Left renal pelvis (tissue), 4 donors: ENCODE measurements around the gene ZNF521. TPM values are rescaled to one million over a fixed set of nuclear protein-coding genes. Genes with fewer than 3 reads are reported as not detected.

Source experiments
- DNase-seq, 4 donors: peaks; one replicate each; pipeline ENCODE4 v3.0.0-alpha.2; 2013; ENCODE audit warnings: low read depth in 4 of 4, low spot score in 3 of 4
- polyA plus RNA-seq, 4 donors: library from polyadenylated mRNA; unstranded; fragments of 120-200 nt; gene quantifications; one replicate each; pipeline ENCODE4 v1.2.1, GENCODE V29; 2013; ENCODE audit not compliant: insufficient read length in 4 of 4

The ZNF521 gene
- polyA plus RNA-seq, 4 donors = 36.7 to 53.9 (median 44.9) TPM

DNA sequence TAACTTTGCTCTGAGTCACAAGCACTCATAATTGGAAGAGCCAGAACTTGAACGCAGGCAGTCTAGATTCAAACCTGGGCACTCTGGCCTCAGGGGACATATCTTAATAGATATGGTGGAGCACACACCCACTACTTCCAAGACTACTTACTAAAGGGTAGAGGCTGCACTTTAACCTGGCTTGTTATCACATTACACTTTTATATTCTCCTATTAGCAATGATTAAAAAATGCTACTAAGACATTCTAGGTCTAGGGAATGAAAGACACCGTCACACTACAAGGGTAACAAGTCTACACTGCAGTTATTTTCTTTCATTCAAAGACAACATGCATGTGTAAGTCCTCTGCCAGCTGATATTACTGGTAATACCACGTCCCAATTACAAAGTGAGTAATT lies 258.8 kb downstream of the ZNF521 start:
- DNase-seq = no peak

DNA sequence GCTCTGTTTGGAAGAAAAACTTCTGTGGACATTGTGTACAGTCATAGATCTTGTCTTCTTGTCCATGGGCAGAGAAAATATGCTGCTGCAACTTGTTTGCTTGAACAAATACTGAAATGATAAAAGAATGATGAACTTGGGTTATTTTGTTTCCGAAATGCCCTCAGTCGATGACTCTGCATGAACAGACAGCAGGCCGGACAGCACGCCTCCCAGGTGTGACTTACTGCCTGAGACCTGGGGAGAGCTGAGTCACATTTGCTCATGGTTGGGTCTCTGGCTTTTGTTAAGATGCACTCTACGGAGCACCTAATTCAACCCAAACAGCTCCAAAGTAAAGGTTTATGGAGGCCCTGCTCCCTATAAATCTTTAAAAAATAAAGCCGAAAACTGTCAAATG lies 262.5 kb downstream of the ZNF521 start:
- DNase-seq = no peak

DNA sequence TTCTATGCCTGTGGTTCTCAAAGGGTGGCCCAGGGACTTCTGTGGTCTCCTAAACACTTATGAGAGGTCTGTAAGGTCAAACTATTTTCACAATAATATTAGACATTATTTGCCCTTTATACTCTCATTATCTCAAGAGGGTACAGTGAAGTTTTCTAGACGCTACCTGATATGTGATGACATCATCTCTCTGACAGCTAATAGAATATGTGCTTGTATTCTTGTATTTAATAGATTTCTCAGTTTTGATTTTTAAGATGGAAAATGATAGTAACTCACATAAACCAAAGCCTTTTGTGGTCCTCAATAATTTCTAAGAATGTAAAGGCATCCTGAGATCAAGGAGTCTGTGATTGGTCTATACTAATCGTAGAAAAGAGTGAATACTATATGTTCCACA lies 265.1 kb downstream of the ZNF521 start:
- DNase-seq = no peak

DNA sequence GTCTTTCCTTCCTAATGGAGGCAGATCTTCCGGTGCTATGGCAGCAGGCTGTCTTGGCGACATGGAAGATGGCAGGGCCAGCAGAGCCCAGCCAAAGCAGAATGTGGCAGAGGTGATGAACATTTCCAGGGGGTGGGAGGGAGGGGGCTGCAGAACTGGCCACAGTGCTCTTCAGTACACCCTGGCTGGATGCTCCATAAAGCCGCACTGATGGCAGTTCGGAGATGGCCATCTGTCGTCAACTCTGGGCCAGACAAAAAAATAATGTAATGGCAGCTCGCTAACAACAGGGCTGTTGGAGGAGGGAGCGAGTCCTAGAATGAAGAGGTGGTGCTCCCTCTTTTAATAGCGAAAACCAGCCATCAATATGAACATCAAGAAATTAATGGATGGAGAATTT lies 271.0 kb downstream of the ZNF521 start:
- DNase-seq = no peak

DNA sequence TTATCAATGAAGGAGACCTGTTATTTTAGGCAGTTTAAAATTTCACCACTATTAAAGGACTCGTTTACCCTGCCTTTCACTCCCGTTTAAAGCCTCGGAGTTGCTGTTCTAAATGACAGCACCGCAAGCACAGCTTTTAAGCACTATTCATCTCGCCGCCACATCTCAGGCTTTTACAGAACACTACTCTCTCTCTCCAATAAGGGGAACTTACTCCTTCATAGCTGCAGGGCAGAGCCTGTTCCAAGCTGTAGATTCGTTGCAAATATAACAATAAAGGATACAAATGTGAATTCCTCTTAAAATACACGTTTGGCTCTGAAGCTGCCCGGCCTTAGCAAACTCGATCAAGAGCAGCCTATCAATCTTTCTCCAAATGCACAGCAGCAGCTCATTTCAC lies 271.8 kb downstream of the ZNF521 start:
- DNase-seq = no peak

DNA sequence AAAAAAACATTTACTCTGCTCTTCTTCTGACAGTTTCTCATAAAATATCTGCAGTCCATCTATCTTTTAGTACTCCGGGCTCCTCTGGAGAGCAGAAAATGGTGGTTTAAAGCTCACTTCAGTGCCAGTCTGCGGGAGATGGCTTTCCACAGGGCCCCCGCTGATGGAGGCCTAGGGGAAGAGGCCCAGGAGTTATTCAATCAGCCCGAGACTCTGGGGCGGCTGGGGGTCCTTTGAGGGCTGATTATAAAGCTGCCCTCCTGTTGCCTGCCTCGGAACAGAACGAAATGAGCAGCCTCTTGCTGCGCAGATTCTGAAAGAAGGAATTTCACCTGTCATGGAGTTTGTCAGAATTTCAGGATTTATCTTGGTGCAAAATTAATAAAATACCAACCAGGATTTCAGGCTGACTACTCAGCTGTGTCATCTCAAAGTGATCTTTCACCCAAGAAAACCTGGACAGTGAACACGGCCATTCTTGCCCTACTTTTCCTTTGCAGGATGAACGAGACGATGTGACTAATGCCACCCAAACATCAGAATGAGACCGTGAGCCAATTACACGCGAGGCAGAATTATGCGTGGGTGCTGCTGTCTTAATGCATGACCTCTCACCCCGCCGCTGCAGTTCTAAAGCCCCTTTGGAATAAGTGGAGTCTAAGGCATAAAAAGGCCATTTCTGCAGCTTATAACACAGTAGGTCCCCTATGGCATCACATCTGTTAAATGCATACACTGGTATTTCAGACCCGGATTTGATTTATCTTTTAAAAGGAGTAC lies 273.8 kb downstream of the ZNF521 start:
- DNase-seq = no peak

DNA sequence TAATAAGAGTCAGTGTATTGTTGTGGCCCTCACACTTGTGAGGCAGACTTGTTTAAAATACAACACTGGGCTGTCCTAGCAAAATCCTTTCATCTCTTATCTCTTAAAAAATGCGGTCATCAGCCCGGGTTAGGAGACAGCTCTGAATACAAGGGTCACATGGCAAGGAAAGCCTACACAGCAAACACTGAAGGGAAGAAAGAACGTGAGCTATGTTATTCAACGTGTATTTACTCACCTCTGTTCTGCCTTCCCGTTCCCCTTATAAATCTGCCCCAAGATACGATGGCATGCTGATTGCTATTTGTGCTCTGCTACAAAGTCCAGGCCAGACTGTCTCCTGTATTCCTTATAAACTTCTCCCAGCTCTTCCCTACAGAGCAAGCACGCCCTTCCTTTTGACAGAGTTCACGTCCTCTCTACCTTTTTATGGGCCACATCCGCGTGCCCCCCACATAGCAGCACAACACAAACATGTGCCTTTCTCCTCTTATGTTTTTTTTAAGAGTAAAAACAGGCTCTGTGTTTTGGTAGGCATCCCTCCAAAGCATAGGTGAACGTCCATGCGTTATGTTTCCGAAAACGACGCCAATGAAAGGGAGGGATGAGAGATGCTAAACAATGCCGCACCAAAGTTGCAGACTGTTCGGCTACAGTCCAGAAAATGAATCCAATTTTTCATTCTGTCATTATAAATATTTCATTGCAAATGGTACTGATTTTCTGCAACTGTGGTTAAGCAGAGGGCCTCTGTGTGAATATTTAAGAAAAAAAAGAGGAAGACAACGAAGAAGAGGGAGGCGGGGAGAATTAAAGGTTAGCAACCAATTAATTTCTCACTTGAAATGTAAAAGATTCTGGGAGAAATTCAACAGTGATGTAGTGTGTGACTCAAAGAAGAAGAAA lies 274.7 kb downstream of the ZNF521 start:
- DNase-seq = peak in 2 of 4 donors; percentile 17 to 21

DNA sequence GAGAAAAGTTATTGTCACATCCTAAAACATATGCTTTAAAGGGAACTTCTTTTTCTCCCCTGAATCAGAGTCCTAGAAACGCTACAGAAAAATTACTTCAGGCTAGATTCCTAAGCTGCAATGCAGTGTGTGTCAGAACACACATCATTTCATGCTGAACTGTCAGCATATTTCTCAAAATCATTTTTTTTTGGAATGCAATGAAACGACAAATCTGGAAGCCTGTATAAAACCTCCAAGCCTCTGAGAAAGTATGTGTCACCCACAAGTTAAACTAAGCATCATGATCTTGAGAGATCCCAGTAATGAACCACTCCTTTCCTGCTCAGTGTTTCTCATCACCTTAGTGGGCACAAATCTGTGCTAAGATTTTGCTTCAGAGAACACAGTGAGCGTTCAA lies 276.2 kb downstream of the ZNF521 start:
- DNase-seq = no peak

DNA sequence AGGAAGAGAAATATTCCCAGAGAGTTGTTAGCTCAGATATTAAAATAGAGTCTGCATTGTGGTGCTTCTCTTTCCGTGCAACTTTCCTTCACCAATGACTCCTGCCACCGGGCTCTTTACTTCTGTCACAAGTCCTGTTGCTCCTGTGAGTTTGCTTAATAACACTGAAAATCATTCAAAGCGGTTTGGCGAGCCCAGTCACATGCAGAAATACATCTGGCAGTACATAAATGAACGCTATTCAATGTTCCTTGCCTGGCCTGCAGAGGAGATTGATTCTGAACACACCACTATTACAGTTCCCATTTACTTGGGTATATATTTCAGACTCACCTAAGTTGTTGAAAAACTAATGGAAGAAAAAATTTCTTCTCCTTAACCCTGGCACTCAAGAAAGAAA lies 276.6 kb downstream of the ZNF521 start:
- no peak for DNase-seq

DNA sequence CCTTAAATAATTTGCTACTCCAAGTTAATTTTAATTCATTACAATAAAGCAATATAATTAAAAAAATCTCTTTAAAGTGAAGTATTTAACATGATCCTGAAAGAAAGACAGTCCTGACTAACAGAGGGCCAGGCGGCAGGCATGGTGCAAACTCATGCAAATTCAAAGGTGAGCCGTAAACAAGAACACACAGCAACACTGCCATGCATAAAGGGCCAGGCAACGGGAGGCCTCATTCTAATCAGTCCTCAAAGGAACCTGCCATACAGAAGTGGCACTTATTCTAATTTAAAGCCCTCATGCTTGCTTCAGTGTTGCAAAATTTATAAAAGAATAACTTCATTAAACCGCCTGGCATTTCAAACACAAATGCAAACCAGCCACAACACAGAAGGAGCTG lies 277.0 kb downstream of the ZNF521 start:
- DNase-seq = no peak

DNA sequence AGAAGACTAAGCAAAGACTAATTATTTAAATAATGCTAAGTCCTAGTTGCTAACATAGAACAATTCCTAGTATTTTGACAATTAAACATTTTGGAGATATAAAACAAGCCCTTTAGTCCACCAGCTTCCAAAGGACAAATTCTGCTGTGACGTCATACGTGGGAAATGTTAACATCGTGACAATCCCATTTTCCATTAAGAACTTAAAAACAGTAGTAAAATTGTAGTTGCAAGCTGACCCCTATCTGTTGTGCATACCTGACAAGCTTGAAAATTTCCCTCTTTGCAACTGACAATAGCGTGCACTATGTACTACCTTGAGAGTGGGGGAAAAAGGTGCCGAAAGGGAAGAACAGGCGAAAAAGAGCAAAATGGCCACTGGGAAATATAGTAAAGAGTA lies 279.8 kb downstream of the ZNF521 start:
- DNase-seq = no peak

DNA sequence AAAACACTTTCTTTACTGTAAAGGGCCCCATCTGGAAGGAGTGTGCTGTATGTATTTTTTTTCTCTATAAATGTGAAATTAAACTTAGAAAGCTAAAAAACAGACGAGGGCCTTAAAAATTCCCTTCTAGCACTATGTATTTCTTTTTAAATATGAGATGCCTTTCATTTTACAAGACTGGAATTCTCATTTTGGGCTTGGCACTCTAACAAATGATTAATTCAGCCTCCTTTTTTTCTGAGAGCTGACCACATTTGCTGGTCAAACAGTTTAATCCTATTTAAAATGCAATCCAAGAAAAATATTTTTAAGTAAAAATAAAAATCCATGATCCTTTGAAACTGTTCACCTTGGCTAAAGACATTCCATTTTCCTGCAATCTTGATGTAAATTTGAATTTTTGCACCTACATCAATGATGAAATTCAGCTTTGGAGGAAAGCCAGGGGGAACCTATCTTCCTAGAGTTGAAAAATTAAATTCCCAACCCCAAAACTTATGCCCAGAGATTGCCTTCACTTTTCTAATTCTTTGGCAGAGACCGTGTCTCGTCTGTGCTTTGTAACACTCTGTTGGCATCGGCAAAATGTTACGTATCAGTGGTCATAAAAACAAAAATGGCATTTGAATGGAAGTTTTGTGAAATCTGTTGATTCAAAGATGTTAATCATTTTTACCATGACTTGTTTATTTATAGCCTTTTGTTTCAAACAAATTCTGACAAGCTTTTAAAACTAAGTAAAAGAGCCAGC lies 284.5 kb downstream of the ZNF521 start:
- no peak for DNase-seq

DNA sequence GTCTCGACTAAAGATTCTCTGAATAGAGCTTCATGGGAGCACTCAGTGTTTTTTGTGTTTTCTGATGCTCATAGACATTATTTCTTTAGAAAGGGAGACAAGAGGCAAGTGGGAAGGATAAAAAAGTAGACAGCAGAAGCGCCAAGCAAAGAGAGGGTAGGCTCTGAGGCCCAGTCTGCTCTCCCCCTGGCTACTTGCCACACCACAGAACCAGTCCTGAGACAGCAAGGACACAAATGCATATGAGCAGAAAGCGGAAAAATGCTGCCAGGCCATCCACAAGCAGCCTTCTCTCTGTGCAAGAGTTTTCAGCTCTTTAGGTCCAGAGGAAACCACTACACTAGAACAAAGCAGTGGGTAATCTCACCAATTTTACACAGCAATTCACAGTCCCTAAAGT lies 285.4 kb downstream of the ZNF521 start:
- DNase-seq = no peak

DNA sequence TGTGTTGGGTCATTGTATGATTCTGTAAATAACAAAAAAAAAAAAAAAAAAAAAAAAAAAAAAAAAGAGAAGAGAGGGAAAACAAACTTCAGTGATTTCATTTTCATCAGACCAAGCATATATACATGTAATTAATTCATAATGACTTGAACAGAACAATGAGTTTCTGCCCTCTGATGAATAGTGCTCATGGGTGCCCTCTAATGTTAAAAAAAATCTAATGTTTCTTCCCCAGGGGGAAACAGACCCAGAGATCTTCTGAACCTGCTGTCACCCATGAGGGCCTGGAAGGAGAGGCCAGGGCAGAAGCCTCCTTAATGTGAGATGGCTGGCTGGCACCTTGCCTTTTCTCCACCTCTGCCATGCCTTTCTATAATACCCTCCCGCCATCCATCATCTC lies 289.2 kb downstream of the ZNF521 start:
- DNase-seq = no peak

DNA sequence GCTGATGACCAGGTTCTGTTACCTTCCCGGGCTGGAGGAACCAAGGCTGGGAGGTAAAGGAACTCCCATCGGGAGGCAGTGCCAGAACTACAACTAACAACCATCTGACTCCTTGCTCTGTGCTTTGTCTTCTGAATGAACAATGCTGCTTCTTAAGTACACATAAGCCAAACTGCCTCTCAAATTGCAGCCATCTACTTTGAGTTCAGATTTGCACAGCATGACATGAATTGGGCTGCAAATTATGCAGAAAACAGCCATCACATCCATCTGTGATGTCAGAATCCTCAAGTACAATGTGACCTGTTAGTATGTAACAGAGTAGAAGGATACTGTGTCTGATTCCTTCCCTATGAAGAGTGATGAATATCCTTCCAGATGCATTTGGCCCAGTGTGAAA lies 290.6 kb downstream of the ZNF521 start:
- no peak for DNase-seq

DNA sequence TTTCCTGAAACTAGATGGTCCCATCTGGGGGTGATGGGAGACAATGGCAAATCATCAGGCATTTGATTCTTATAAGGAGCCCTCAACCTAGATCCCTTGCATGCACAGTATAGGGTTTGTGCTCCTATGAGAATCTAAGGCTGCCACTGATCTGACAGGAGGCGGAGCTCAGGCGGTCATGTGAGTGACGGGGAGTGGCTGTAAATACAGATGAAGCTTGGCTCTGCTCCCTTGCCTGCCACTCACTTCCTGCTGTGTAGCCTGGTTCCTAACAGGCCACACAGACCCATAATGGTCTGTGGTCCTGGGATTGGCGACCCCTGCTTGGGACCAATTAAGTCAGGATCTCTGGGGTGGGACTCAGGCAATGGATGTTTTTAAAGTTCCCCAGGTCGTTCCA lies 293.4 kb downstream of the ZNF521 start:
- DNase-seq = no peak

DNA sequence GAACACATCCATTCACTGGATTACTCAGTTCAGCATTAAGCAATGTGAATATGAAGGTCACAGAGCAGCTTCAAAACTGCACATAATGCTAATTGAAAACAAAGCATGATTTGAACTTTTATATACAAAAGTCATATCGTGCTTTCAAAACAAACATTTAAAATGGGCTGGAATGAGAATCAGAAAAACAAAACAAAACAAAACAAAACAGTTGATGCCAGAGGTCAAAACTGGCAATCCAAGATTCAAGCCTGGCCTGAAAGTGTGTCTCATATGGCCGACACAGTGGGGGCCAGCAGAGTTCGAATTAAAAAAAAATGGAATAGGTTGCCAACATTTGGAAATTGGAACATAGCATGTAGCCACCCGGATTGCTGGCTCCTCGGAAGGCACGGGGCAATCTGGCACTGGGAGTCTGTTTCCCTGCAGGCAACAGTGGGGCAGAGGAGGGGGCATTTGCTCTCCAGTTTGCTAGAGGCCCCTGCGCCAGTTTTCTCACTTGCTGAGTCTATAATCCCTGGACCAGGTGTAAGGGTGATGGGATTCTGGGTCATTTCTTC lies 294.4 kb downstream of the ZNF521 start:
- no peak for DNase-seq

DNA sequence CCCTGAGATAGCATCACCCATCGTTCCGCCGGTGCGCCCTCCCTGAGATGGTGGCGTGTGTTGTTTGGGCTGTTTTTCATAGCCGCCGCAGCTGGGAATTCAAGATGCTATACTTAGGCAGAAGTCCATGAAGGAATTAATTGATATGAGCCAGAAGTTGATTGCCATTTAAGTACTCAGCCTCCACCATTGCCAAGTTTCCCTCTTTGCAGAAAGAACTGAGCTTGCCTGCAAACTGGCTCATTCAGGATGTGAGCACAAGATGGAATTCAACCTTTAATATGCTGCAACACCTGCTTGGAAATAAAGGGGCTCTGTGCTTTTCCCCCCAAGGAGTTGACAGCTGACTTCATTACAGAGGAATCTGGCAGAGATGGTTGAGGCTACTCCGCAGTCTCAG lies 295.5 kb downstream of the ZNF521 start:
- no peak for DNase-seq

DNA sequence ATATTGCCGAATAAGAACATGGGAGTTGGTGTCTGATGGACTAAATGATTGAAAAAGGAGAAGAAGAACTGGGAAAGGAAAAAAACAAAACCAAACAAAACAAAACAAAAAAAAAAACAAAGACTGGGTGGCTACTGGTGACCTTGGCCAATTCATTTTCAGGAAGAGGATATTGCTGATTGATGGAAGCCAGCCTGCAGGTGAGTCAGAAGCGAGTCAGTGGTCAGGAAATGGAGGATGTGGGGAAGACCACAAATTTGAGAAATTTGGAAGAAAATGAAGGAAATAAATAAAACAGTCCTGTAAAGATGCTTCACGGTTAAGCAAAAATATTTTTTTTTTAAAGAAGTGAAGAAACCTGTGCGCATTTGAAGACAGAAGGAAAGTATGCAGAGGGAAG lies 296.9 kb downstream of the ZNF521 start:
- no peak for DNase-seq

DNA sequence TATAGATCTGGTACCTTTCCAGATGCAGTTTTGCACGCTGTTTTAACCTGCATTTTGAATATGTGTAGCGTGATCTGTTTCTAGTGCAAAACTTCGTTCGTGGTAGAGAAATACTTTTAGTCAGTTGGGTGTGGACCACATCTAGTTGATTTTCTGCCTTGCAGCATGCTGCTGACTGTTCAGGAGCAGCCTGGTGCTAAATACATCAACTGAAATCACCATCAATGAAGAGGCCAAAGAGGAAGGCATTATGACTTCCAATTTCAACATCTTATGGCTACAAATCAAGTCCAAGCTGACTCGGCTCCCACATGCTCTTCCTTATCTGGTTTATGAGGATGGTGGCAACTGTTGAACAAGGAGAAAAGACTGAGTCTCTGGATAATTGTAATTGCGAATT lies 298.5 kb downstream of the ZNF521 start:
- no peak for DNase-seq

DNA sequence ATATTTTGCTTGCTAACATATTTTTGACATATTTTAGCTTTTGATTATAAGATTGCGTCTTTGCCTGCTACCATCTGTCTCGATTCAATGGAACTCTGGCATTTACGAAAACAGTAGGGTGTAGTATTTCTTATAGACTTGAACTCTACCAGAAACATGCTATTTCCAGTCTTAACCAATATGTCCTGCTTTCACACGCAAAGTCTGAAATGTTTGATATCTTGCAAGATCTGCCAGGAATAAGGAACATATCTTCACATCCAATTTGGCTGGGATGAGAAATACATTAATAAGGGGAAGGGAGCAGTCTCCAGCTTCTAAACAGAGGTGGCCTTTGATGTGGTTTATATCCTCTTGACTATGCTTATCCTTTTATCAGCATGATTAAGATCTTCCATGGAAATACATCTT lies 299.4 kb downstream of the ZNF521 start:
- DNase-seq = no peak
